HepG2 (cell line): ENCODE measurements around the gene FMOD. TPM values are rescaled to one million over a fixed set of nuclear protein-coding genes. Genes with fewer than 3 reads are reported as not detected.

Experiments
- DDIT3 ChIP-seq: sonication (generic); formaldehyde crosslinking; IDR thresholded peaks from 2 replicates; pipeline ENCODE4 v1.4.0; 2020; ENCODE audit warnings: mild to moderate bottlenecking, missing genetic modification reagents
- HDAC2 ChIP-seq: sonication (generic); formaldehyde crosslinking; IDR thresholded peaks from 2 replicates; pipeline ENCODE4 v1.4.0; 2020; ENCODE audit warnings: missing genetic modification reagents
- KLF16 ChIP-seq, 2 experiments: sonication (generic) in 1 of 2; formaldehyde crosslinking in 1 of 2; IDR thresholded peaks; 2 replicates each; pipeline versions ENCODE4 v1.6.1 to v1.8.0; 2016 to 2023; ENCODE audit warnings: missing genetic modification reagents in 2 of 2, missing compliant biosample characterization in 1 of 2
- MYC ChIP-seq: sonication (generic); formaldehyde crosslinking; IDR thresholded peaks from 2 replicates; pipeline ENCODE4 v1.9.0; 2021; ENCODE audit warnings: missing genetic modification reagents, borderline replicate concordance
- NONO ChIP-seq, 2 experiments: fragments of 450-650 bp in 1 of 2; sonication (generic) in 1 of 2; formaldehyde crosslinking in 1 of 2; IDR thresholded peaks in 1 of 2; conservative IDR thresholded peaks in 1 of 2; 2 replicates each; pipeline versions ENCODE4 v1.6.1 to v1.8.0; 2017 to 2022; ENCODE audit warnings: mild to moderate bottlenecking in 1 of 2, missing genetic modification reagents in 1 of 2, moderate library complexity in 1 of 2
- RBAK ChIP-seq: sonication (generic); formaldehyde crosslinking; IDR thresholded peaks from 2 replicates; pipeline ENCODE4 v1.5.1; 2020; ENCODE audit warnings: mild to moderate bottlenecking, missing genetic modification reagents
- ZBTB14 ChIP-seq: sonication (generic); formaldehyde crosslinking; IDR thresholded peaks from 2 replicates; pipeline ENCODE4 v1.4.0; 2020; ENCODE audit warnings: missing genetic modification reagents
- ZC3H4 ChIP-seq: sonication (generic); formaldehyde crosslinking; IDR thresholded peaks from 2 replicates; pipeline ENCODE4 v1.4.0; 2020; ENCODE audit warnings: missing genetic modification reagents, borderline replicate concordance
- ZFP36 ChIP-seq: fragments of 150-350 bp; IDR thresholded peaks from 2 replicates; pipeline ENCODE4 v1.6.1; 2018; ENCODE audit warnings: borderline replicate concordance, low read length, low read depth; ENCODE audit not compliant: partially characterized antibody
- ZNF709 ChIP-seq: sonication (generic); formaldehyde crosslinking; IDR thresholded peaks from 2 replicates; pipeline ENCODE4 v1.5.0; 2020; ENCODE audit warnings: mild to moderate bottlenecking, missing genetic modification reagents
- ZNF839 ChIP-seq: sonication (generic); formaldehyde crosslinking; IDR thresholded peaks from 2 replicates; pipeline ENCODE4 v1.4.0; 2020; ENCODE audit warnings: missing genetic modification reagents, mild to moderate bottlenecking, borderline replicate concordance
- polyA plus RNA-seq, 8 experiments: library from polyadenylated mRNA; depleted of rRNA in 3 of 8; stranded (reverse) in 7 of 8; unstranded in 1 of 8; fragments of >200 nt; fragmentation: Illumina TruSeq in 4 of 8; extraction: Trizol in 4 of 8; gene quantifications; 2 replicates each; pipeline versions ENCODE4 v1.2.1 to v1.2.3, GENCODE V29; 2011 to 2016; ENCODE audit warnings: low read depth in 4 of 8, missing spikeins in 1 of 8, mixed read lengths in 1 of 8; ENCODE audit not compliant: insufficient read depth in 1 of 8
- total RNA-seq, 5 experiments: library from RNA; depleted of rRNA; stranded (reverse); fragments of >200 nt; fragmentation: Illumina TruSeq; extraction: Trizol; gene quantifications; 2 replicates each; pipeline ENCODE4 v1.2.3, GENCODE V29; 2016; ENCODE audit warnings: low read depth in 1 of 5
- TF ChIP-seq, protein P1 (sequence below): sonication (generic); formaldehyde crosslinking; IDR thresholded peaks from 2 replicates; pipeline ENCODE4 v1.4.0; 2020; ENCODE audit warnings: missing genetic modification reagents, borderline replicate concordance
- TF ChIP-seq, protein P2 (sequence below): IDR thresholded peaks from 2 replicates; pipeline ENCODE4 v1.6.1; 2012; ENCODE audit warnings: inconsistent platforms
- TF ChIP-seq, protein P3 (sequence below): sonication (generic); formaldehyde crosslinking; IDR thresholded peaks from 2 replicates; pipeline ENCODE4 v1.9.0; 2021; ENCODE audit warnings: mild to moderate bottlenecking, missing genetic modification reagents

The FMOD gene
- total and polyA plus RNA-seq, 2 of the 13 experiments (the other 11 are each of a cell fraction or from before 2014, with no cell fraction given): 0.08 TPM; not detected in 1

GRCh38 chr1:203304919-203305808, 45.8 kb downstream of the FMOD start, which contains the start of gene BTG2 (continued):
- TF ChIP-seq, protein P1, sequence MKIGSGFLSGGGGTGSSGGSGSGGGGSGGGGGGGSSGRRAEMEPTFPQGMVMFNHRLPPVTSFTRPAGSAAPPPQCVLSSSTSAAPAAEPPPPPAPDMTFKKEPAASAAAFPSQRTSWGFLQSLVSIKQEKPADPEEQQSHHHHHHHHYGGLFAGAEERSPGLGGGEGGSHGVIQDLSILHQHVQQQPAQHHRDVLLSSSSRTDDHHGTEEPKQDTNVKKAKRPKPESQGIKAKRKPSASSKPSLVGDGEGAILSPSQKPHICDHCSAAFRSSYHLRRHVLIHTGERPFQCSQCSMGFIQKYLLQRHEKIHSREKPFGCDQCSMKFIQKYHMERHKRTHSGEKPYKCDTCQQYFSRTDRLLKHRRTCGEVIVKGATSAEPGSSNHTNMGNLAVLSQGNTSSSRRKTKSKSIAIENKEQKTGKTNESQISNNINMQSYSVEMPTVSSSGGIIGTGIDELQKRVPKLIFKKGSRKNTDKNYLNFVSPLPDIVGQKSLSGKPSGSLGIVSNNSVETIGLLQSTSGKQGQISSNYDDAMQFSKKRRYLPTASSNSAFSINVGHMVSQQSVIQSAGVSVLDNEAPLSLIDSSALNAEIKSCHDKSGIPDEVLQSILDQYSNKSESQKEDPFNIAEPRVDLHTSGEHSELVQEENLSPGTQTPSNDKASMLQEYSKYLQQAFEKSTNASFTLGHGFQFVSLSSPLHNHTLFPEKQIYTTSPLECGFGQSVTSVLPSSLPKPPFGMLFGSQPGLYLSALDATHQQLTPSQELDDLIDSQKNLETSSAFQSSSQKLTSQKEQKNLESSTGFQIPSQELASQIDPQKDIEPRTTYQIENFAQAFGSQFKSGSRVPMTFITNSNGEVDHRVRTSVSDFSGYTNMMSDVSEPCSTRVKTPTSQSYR: no peak
- no peak for TF ChIP-seq RBAK (CRISPR knock-in tag)
- TF ChIP-seq HDAC2 (CRISPR knock-in tag): 0 out of 2 replicates have a peak, but pooled peaks have one; percentile 9
- TF ChIP-seq MYC (CRISPR knock-in tag): peak; percentile 49; the same call in 1 of the 2 replicates
- no peak for TF ChIP-seq ZNF709 (CRISPR knock-in tag)
- TF ChIP-seq, protein P2, sequence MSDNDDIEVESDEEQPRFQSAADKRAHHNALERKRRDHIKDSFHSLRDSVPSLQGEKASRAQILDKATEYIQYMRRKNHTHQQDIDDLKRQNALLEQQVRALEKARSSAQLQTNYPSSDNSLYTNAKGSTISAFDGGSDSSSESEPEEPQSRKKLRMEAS: peak; percentile 53
- TF ChIP-seq DDIT3 (CRISPR knock-in tag): no peak
- TF ChIP-seq ZC3H4 (CRISPR knock-in tag): no peak
- TF ChIP-seq NONO (IDR thresholded peaks at IDR 0.05): no peak
- TF ChIP-seq NONO (CRISPR knock-in tag; conservative IDR thresholded peaks at IDR 0.05): 0 out of 2 replicates have a peak, but pooled peaks have one; percentile 57
- TF ChIP-seq KLF16 (CRISPR knock-in tag; IDR thresholded peaks at IDR 0.05): peak in 1 of 2 experiments; percentile 76; a peak in 2 of 4 replicates
- peak; percentile 80 for TF ChIP-seq ZFP36
- TF ChIP-seq, protein P3, sequence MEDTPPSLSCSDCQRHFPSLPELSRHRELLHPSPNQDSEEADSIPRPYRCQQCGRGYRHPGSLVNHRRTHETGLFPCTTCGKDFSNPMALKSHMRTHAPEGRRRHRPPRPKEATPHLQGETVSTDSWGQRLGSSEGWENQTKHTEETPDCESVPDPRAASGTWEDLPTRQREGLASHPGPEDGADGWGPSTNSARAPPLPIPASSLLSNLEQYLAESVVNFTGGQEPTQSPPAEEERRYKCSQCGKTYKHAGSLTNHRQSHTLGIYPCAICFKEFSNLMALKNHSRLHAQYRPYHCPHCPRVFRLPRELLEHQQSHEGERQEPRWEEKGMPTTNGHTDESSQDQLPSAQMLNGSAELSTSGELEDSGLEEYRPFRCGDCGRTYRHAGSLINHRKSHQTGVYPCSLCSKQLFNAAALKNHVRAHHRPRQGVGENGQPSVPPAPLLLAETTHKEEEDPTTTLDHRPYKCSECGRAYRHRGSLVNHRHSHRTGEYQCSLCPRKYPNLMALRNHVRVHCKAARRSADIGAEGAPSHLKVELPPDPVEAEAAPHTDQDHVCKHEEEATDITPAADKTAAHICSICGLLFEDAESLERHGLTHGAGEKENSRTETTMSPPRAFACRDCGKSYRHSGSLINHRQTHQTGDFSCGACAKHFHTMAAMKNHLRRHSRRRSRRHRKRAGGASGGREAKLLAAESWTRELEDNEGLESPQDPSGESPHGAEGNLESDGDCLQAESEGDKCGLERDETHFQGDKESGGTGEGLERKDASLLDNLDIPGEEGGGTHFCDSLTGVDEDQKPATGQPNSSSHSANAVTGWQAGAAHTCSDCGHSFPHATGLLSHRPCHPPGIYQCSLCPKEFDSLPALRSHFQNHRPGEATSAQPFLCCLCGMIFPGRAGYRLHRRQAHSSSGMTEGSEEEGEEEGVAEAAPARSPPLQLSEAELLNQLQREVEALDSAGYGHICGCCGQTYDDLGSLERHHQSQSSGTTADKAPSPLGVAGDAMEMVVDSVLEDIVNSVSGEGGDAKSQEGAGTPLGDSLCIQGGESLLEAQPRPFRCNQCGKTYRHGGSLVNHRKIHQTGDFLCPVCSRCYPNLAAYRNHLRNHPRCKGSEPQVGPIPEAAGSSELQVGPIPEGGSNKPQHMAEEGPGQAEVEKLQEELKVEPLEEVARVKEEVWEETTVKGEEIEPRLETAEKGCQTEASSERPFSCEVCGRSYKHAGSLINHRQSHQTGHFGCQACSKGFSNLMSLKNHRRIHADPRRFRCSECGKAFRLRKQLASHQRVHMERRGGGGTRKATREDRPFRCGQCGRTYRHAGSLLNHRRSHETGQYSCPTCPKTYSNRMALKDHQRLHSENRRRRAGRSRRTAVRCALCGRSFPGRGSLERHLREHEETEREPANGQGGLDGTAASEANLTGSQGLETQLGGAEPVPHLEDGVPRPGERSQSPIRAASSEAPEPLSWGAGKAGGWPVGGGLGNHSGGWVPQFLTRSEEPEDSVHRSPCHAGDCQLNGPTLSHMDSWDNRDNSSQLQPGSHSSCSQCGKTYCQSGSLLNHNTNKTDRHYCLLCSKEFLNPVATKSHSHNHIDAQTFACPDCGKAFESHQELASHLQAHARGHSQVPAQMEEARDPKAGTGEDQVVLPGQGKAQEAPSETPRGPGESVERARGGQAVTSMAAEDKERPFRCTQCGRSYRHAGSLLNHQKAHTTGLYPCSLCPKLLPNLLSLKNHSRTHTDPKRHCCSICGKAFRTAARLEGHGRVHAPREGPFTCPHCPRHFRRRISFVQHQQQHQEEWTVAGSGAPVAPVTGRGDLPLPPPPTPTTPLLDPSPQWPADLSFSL (CRISPR knock-in tag): no peak
- TF ChIP-seq ZNF839: 0 out of 2 replicates have a peak, but pooled peaks have one; percentile 53
- no peak for TF ChIP-seq ZBTB14 (CRISPR knock-in tag)
